PC-9 (cell line): ENCODE measurements around the gene LMTK3. TPM values are rescaled to one million over a fixed set of nuclear protein-coding genes. Genes with fewer than 3 reads are reported as not detected.

Source experiments
- BruUV-seq: library from RNA; stranded (reverse); fragments of 400-500 nt; replicated peaks from 2 replicates; lab custom pipeline; 2021; lab: Mats Ljungman, UMichigan
- CTCF ChIA-PET: fragments of 300-600 bp; sonication (Branson Sonifier 250); formaldehyde crosslinking; loops from one replicate; lab custom pipeline; 2022; ENCODE audit warnings: antibody characterized with exemption; lab: Charles Lee
- POLR2A ChIA-PET: fragments of 300-600 bp; sonication (Branson Sonifier 250); formaldehyde crosslinking; loops from one replicate; lab custom pipeline; 2022; ENCODE audit warnings: antibody characterized with exemption; ENCODE audit not compliant: unreplicated experiment; lab: Charles Lee
- DNase-seq, 2 experiments: peaks; one replicate each; pipeline versions ENCODE4 v3.0.0 to v3.0.0-alpha.2; 2015 to 2022; ENCODE audit warnings: mixed read lengths in 1 of 2
- H2AFZ ChIP-seq: fragments of 200-600 bp; sonication (generic); 2 replicates; pipeline ENCODE4 v1.8.1; 2017; ENCODE audit warnings: antibody characterized with exemption
- H3F3A ChIP-seq: fragments of 200-600 bp; sonication (generic); 2 replicates; pipeline ENCODE4 v1.8.1; 2017; ENCODE audit warnings: antibody characterized with exemption, mild to moderate bottlenecking, low read depth; ENCODE audit not compliant: insufficient read depth
- H3K27ac ChIP-seq: fragments of 200-600 bp; sonication (generic); 2 replicates; pipeline ENCODE4 v1.6.1; 2016; ENCODE audit warnings: mixed run types
- H3K27me3 ChIP-seq: fragments of 200-600 bp; sonication (generic); 2 replicates; pipeline ENCODE4 v1.6.1; 2016; ENCODE audit warnings: low read depth, mixed run types; ENCODE audit not compliant: insufficient read depth
- H3K36me3 ChIP-seq: fragments of 200-600 bp; sonication (generic); 2 replicates; pipeline ENCODE4 v1.6.1; 2016; ENCODE audit warnings: low read depth, mixed run types
- H3K4me1 ChIP-seq: fragments of 200-600 bp; sonication (generic); replicated peaks from 2 replicates; pipeline ENCODE4 v1.6.1; 2016; ENCODE audit warnings: mixed run types; ENCODE audit not compliant: insufficient read depth
- H3K4me2 ChIP-seq: fragments of 200-600 bp; sonication (generic); 2 replicates; pipeline ENCODE4 v1.6.1; 2017; ENCODE audit warnings: mixed run types
- H3K4me3 ChIP-seq: fragments of 200-600 bp; sonication (generic); 2 replicates; pipeline ENCODE4 v1.6.1; 2016; ENCODE audit warnings: mixed run types
- H3K79me2 ChIP-seq: fragments of 200-600 bp; sonication (generic); 2 replicates; pipeline ENCODE4 v1.6.1; 2017; ENCODE audit warnings: low read depth, mixed run types
- H3K9me2 ChIP-seq: fragments of 200-600 bp; sonication (generic); 2 replicates; pipeline ENCODE4 v1.8.1; 2017; ENCODE audit warnings: mild to moderate bottlenecking; ENCODE audit not compliant: insufficient read depth
- H3K9me3 ChIP-seq: fragments of 200-600 bp; sonication (generic); 2 replicates; pipeline ENCODE4 v1.8.1; 2016; ENCODE audit warnings: low read depth; ENCODE audit not compliant: insufficient read depth
- H4K20me1 ChIP-seq: fragments of 200-600 bp; sonication (generic); 2 replicates; pipeline ENCODE4 v1.8.1; 2017; ENCODE audit not compliant: insufficient read depth
- CTCF ChIP-seq: fragments of 200-600 bp; sonication (generic); conservative IDR thresholded peaks from 2 replicates; pipeline ENCODE4 v1.6.1; 2017; ENCODE audit warnings: mixed run types, antibody characterized with exemption, mild to moderate bottlenecking, moderate library complexity
- EZH2 ChIP-seq: fragments of 200-600 bp; sonication (generic); IDR thresholded peaks from 2 replicates; pipeline ENCODE4 v1.8.0; 2017; ENCODE audit warnings: antibody characterized with exemption, low read depth
- intact Hi-C: fragments of 100-400 bp; cut with micrococcal nuclease; formaldehyde crosslinking; loops from one replicate; pipeline ENCODE4 v1.10.0; 2022; ENCODE audit not compliant: unreplicated experiment
- total RNA-seq: library from RNA; stranded (reverse); gene quantifications from 2 replicates; pipeline ENCODE4 v1.2.3, GENCODE V29; 2021

Gene LMTK3
- total RNA-seq, 1 experiment from 2014 or later = 13.9 TPM

GRCh38 chr19:48543121-48543710 lies 31.6 kb upstream of the LMTK3 start:
- ChIA-PET POLR2A (interaction anchor here (0.6 kb wide), 1 partner anchor 287 kb away, joined by 4 read pairs; the partner anchor contains the start of gene CARD8), CTCF (interaction anchor here (0.7 kb wide), 1 partner anchor 170 kb away, joined by 3 read pairs; no protein-coding TSS in a partner anchor)
- DNase-seq = peak; percentile 96
- Histone ChIP-seq H3K4me2 (peak overlapping the region; percentile 76), H3K36me3 (no peaks in the 10 kb centered on the region), H2AFZ (no peak overlapping the region), H3K9me3 (no peaks in the 10 kb centered on the region), H3K27ac (peak overlapping the region; percentile 58), H4K20me1 (no peaks in the 10 kb centered on the region), H3K79me2 (no peaks in the 10 kb centered on the region), H3F3A (peaks cover 28% of the 10 kb centered on the region), H3K9me2 (no peaks in the 10 kb centered on the region), H3K4me3 (peak overlapping the region; percentile 34; the same call in 1 of the 2 replicates), H3K27me3 (no peaks in the 10 kb centered on the region), H3K4me1 (peaks cover 24% of the 10 kb centered on the region)
- TF ChIP-seq CTCF (no peak), EZH2 (no peak)
- intact Hi-C loops = loop anchor here (1.0 kb wide), 1 partner anchor 11 kb away; no protein-coding TSS in a partner anchor
- no TSS peak for BruUV-seq

GRCh38 chr19:48541813-48542212 lies 30.2 kb upstream of the LMTK3 start:
- H3K4me2 ChIP-seq = no peak overlapping the region
- CTCF ChIA-PET = interaction anchor here (0.7 kb wide), 1 partner anchor 34 kb away, joined by 7 read pairs; no protein-coding TSS in a partner anchor

GRCh38 chr19:48540110-48540509 lies 28.5 kb upstream of the LMTK3 start:
- POLR2A ChIA-PET = interaction anchor here (0.7 kb wide), 1 partner anchor 31 kb away, joined by 3 read pairs; no protein-coding TSS in a partner anchor
- H3K9me3 ChIP-seq = no peaks in the 10 kb centered on the region
- no peaks in the 10 kb centered on the region for H3K9me2 ChIP-seq
- H3F3A ChIP-seq = peaks cover 15% of the 10 kb centered on the region
- H3K4me3 ChIP-seq = no peak overlapping the region
- no peak overlapping the region for H2AFZ ChIP-seq
- CTCF ChIA-PET = no interaction called here
- intact Hi-C loops = no loop called here
- no peak overlapping the region for H3K27ac ChIP-seq
- no peak for DNase-seq
- BruUV-seq = no TSS peak
- no peak overlapping the region for H3K4me2 ChIP-seq
- H3K27me3 ChIP-seq = no peaks in the 10 kb centered on the region
- no peaks in the 10 kb centered on the region for H3K36me3 ChIP-seq
- H4K20me1 ChIP-seq = no peaks in the 10 kb centered on the region
- peaks cover 22% of the 10 kb centered on the region for H3K4me1 ChIP-seq
- no peak for TF ChIP-seq EZH2
- no peaks in the 10 kb centered on the region for H3K79me2 ChIP-seq

More at GRCh38 chr19:48541813-48542212, 30.2 kb upstream of the LMTK3 start:
- peaks cover 24% of the 10 kb centered on the region for H3K4me1 ChIP-seq
- BruUV-seq = no TSS peak
- H3K9me2 ChIP-seq = no peaks in the 10 kb centered on the region
- H3K79me2 ChIP-seq = no peaks in the 10 kb centered on the region
- H3K4me3 ChIP-seq = no peak overlapping the region
- no peaks in the 10 kb centered on the region for H3K9me3 ChIP-seq
- H2AFZ ChIP-seq = no peak overlapping the region
- H3K27me3 ChIP-seq = no peaks in the 10 kb centered on the region
- no peak for TF ChIP-seq EZH2
- no peak for TF ChIP-seq CTCF
- intact Hi-C loops = no loop called here
- no peaks in the 10 kb centered on the region for H4K20me1 ChIP-seq
- POLR2A ChIA-PET = no interaction called here
- H3F3A ChIP-seq = peaks cover 28% of the 10 kb centered on the region
- DNase-seq = no peak
- no peak overlapping the region for H3K27ac ChIP-seq
- H3K36me3 ChIP-seq = no peaks in the 10 kb centered on the region
